AG10803 (cell line): ENCODE data around the gene KNOP1.

Experiments
- DNase-seq: peaks from one replicate; pipeline ENCODE4 v3.0.0; 2010; ENCODE audit warnings: low read depth
- H3K4me3 ChIP-seq: 2 replicates; pipeline ENCODE4 v1.5.1; 2011; ENCODE audit warnings: mild to moderate bottlenecking, low read length, control low read depth
- TF ChIP-seq, protein P1 (sequence below): conservative IDR thresholded peaks from 2 replicates; pipeline ENCODE4 v1.5.1; 2011; ENCODE audit warnings: mild to moderate bottlenecking, low read length, control low read depth, inconsistent platforms

Gene KNOP1

GRCh38 chr16:19737306-19738038 lies 19.4 kb upstream of the KNOP1 start:
- no peak for DNase-seq
- TF ChIP-seq, protein P1, sequence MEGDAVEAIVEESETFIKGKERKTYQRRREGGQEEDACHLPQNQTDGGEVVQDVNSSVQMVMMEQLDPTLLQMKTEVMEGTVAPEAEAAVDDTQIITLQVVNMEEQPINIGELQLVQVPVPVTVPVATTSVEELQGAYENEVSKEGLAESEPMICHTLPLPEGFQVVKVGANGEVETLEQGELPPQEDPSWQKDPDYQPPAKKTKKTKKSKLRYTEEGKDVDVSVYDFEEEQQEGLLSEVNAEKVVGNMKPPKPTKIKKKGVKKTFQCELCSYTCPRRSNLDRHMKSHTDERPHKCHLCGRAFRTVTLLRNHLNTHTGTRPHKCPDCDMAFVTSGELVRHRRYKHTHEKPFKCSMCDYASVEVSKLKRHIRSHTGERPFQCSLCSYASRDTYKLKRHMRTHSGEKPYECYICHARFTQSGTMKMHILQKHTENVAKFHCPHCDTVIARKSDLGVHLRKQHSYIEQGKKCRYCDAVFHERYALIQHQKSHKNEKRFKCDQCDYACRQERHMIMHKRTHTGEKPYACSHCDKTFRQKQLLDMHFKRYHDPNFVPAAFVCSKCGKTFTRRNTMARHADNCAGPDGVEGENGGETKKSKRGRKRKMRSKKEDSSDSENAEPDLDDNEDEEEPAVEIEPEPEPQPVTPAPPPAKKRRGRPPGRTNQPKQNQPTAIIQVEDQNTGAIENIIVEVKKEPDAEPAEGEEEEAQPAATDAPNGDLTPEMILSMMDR = no peak
- no peak overlapping the region for H3K4me3 ChIP-seq

GRCh38 chr16:19735074-19735867 lies 17.2 kb upstream of the KNOP1 start:
- TF ChIP-seq, protein P1 = no peak
- DNase-seq = no peak
- no peak overlapping the region for H3K4me3 ChIP-seq

DNA sequence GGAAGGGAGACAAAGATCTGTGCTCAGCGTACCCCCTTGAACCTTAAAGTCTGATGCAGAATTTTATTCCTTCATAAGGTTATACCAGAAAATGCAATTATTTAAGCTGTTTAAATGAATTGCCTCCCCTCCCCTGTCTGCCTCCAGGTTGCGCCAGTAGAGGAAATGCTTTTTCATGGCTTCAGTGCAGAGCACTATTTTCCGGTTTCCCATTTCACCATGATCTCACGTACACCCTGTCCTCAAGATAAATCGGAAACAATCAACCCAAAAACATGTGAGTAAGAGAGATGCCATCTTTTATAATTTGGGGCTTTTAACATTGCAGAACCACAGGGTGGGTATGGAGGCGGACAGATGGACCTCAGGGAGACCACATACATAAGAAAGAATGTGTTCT lies 15.5 kb upstream of the KNOP1 start:
- DNase-seq = no peak
- TF ChIP-seq, protein P1 = no peak

GRCh38 chr16:19728636-19728965 lies 10.6 kb upstream of the KNOP1 start:
- no peak for DNase-seq
- TF ChIP-seq, protein P1 = no peak
- H3K4me3 ChIP-seq = no peak overlapping the region

More for the DNA sequence above, 15.5 kb upstream of the KNOP1 start:
- H3K4me3 ChIP-seq = no peak overlapping the region

DNA sequence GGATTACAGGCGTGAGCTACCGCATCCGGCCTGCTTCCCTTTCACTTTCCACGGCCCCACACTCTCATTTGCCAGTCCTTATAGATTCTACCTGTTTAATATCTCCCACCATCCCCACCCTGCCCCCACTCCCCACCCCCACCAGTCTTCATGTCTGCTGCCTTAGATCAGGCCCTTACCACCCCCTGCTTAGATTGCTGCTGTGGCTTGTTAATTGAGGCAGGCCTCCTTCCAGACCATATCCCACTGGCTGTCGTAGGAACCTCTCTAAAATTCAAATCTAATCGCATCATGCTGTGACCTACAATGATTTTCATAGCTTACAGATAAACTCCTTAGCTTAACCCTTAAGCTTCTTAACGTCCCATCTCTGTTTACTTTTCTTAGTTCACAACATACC lies 5.0 kb upstream of the KNOP1 start:
- no peak for DNase-seq
- TF ChIP-seq, protein P1 = no peak
- H3K4me3 ChIP-seq = no peak overlapping the region

GRCh38 chr16:19722269-19722952 lies 4.4 kb upstream of the KNOP1 start:
- no peak overlapping the region for H3K4me3 ChIP-seq
- TF ChIP-seq, protein P1 = no peak
- DNase-seq = no peak

DNA sequence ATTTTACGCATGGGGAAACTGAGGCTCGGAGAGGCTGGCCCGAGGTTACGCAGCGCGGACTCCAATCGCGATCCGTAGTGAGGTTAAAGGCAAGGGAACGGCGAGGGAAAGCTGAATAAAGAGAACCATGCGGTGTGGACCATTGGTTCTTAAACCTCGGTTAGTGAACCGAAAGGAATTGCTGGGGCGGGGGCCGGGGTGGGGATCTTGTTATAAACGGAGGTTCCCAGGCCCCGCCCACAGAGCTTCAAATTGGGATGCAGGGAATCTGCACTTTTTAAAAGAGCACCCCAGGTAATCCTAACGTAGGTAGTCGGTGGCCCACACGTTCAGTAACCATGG lies 568 bp upstream of the KNOP1 start:
- peak overlapping the region; percentile 98 for H3K4me3 ChIP-seq
- no peak for DNase-seq
- TF ChIP-seq, protein P1 = no peak
